MM.1S (cell line): Measurements from ENCODE around the gene RPL27.
"Not testable (repeated sequence)": the region's sequence is repeated elsewhere in the genome, so short reads cannot be mapped to it uniquely, and the experiment has no call there.

ENCODE experiments used
- DNase-seq: peaks from one replicate; pipeline ENCODE4 v3.0.0-alpha.2; 2015
- H2AFZ ChIP-seq: fragments of 300-600 bp; sonication (generic); 2 replicates; pipeline ENCODE4 v1.6.0; 2016; ENCODE audit warnings: antibody characterized with exemption, low read length
- H3F3A ChIP-seq: fragments of 300-600 bp; sonication (generic); 2 replicates; pipeline ENCODE4 v1.6.1; 2016; ENCODE audit warnings: mild to moderate bottlenecking, antibody characterized with exemption, low read length, moderate library complexity, mixed read lengths; ENCODE audit not compliant: insufficient read depth
- H3K27ac ChIP-seq: fragments of 300-600 bp; sonication (generic); 2 replicates; pipeline ENCODE4 v1.5.1; 2016; ENCODE audit warnings: mild to moderate bottlenecking, low read length
- H3K27me3 ChIP-seq: fragments of 300-600 bp; sonication (generic); replicated peaks from 2 replicates; pipeline ENCODE4 v1.6.0; 2016; ENCODE audit warnings: low read length; ENCODE audit not compliant: insufficient read depth
- H3K36me3 ChIP-seq: fragments of 300-600 bp; sonication (generic); replicated peaks from 2 replicates; pipeline ENCODE4 v1.6.1; 2016; ENCODE audit warnings: mild to moderate bottlenecking, low read length, mixed read lengths; ENCODE audit not compliant: insufficient read depth
- H3K4me1 ChIP-seq: fragments of 300-600 bp; sonication (generic); 2 replicates; pipeline ENCODE4 v1.6.1; 2016; ENCODE audit warnings: low read length, mixed read lengths
- H3K4me2 ChIP-seq: fragments of 300-600 bp; sonication (generic); 2 replicates; pipeline ENCODE4 v1.6.0; 2016; ENCODE audit warnings: low read depth, low read length
- H3K4me3 ChIP-seq: fragments of 300-600 bp; sonication (generic); 2 replicates; pipeline ENCODE4 v1.5.1; 2016; ENCODE audit warnings: low read length, mixed read lengths
- H3K79me2 ChIP-seq: fragments of 300-600 bp; sonication (generic); 2 replicates; pipeline ENCODE4 v1.6.1; 2016; ENCODE audit warnings: mixed run types, low read length, mixed read lengths
- H3K9ac ChIP-seq: fragments of 300-600 bp; sonication (generic); 2 replicates; pipeline ENCODE4 v1.6.1; 2016; ENCODE audit warnings: low read length, mixed read lengths
- H3K9me2 ChIP-seq: fragments of 300-600 bp; sonication (generic); replicated peaks from 2 replicates; pipeline ENCODE4 v1.6.1; 2016; ENCODE audit warnings: mild to moderate bottlenecking, low read length, mixed read lengths; ENCODE audit not compliant: insufficient read depth
- H3K9me3 ChIP-seq: fragments of 300-600 bp; sonication (generic); replicated peaks from 2 replicates; pipeline ENCODE4 v1.6.1; 2016; ENCODE audit warnings: mild to moderate bottlenecking, low read length, mixed read lengths; ENCODE audit not compliant: insufficient read depth
- H4K20me1 ChIP-seq: fragments of 300-600 bp; sonication (generic); 2 replicates; pipeline ENCODE4 v1.6.1; 2016; ENCODE audit warnings: mild to moderate bottlenecking, low read length, moderate library complexity, mixed read lengths; ENCODE audit not compliant: insufficient read depth
- CTCF ChIP-seq: fragments of 300-600 bp; sonication (generic); IDR thresholded peaks from 2 replicates; pipeline ENCODE4 v1.5.1; 2016; ENCODE audit warnings: antibody characterized with exemption, low read length, mixed read lengths
- EZH2 ChIP-seq: fragments of 300-600 bp; sonication (generic); optimal IDR thresholded peaks from 2 replicates; pipeline ENCODE3; 2017; ENCODE audit warnings: low read depth, mild to moderate bottlenecking, antibody characterized with exemption, low read length, mixed read lengths
- EZH2phosphoT487 ChIP-seq: fragments of 300-600 bp; sonication (generic); IDR thresholded peaks from 2 replicates; pipeline ENCODE4 v1.6.1; 2018; ENCODE audit warnings: antibody characterized with exemption, low read length

The RPL27 gene

GRCh38 chr17:42992872-42993271 lies 5.3 kb upstream of the RPL27 start:
- H2AFZ ChIP-seq = no peak overlapping the region
- TF ChIP-seq EZH2 = no peak
- no peak for TF ChIP-seq EZH2phosphoT487
- TF ChIP-seq CTCF = no peak
- H3K79me2 ChIP-seq = no peaks in the 10 kb centered on the region
- H3K9ac ChIP-seq = no peak overlapping the region
- H3K9me3 ChIP-seq = no peaks in the 10 kb centered on the region
- H3K9me2 ChIP-seq = no peaks in the 10 kb centered on the region
- H3K4me3 ChIP-seq = no peak overlapping the region
- peaks cover 16% of the 10 kb centered on the region for H3K36me3 ChIP-seq
- H3K27ac ChIP-seq = no peak overlapping the region
- H3F3A ChIP-seq = peaks cover 12% of the 10 kb centered on the region
- DNase-seq = no peak
- H3K27me3 ChIP-seq = no peaks in the 10 kb centered on the region
- H3K4me1 ChIP-seq = peaks cover 8% of the 10 kb centered on the region; the same call in 1 of the 2 replicates
- H3K4me2 ChIP-seq = no peak overlapping the region
- H4K20me1 ChIP-seq = no peaks in the 10 kb centered on the region

- not testable (repeated sequence) for H3K4me2 ChIP-seq, H3K79me2 ChIP-seq, H3K27ac ChIP-seq, H3K9ac ChIP-seq, H2AFZ ChIP-seq, H4K20me1 ChIP-seq, H3K9me3 ChIP-seq, H3K27me3 ChIP-seq, H3K4me1 ChIP-seq, DNase-seq, H3K4me3 ChIP-seq, H3K9me2 ChIP-seq
- peaks cover 20% of the 10 kb centered on the region for H3F3A ChIP-seq
- peaks cover 13% of the 10 kb centered on the region for H3K36me3 ChIP-seq
Measured at GRCh38 chr17:42993913-42994312, 4.3 kb upstream of the RPL27 start.

- H3K4me3 ChIP-seq = peak overlapping the region; percentile 48
- H3K9ac ChIP-seq = peak overlapping the region; percentile 48; the same call in 1 of the 2 replicates
- H3F3A ChIP-seq = peaks cover 42% of the 10 kb centered on the region
- H3K27ac ChIP-seq = peak overlapping the region; percentile 79; the same call in 1 of the 2 replicates
- H3K9me3 ChIP-seq = no peaks in the 10 kb centered on the region
- DNase-seq = peak; percentile 18
- peaks cover 10% of the 10 kb centered on the region for H3K36me3 ChIP-seq
- peaks cover 14% of the 10 kb centered on the region for H3K4me1 ChIP-seq
- H3K4me2 ChIP-seq = peak overlapping the region; percentile 75
- no peak for TF ChIP-seq EZH2
- TF ChIP-seq CTCF = no peak
- no peak for TF ChIP-seq EZH2phosphoT487
- H3K27me3 ChIP-seq = no peaks in the 10 kb centered on the region
- peak overlapping the region; percentile 39 for H2AFZ ChIP-seq
- no peaks in the 10 kb centered on the region for H3K9me2 ChIP-seq
- no peaks in the 10 kb centered on the region for H4K20me1 ChIP-seq
- peaks cover 27% of the 10 kb centered on the region for H3K79me2 ChIP-seq
Measured at GRCh38 chr17:42997390-42997983, 732 bp upstream of the RPL27 start.

DNA sequence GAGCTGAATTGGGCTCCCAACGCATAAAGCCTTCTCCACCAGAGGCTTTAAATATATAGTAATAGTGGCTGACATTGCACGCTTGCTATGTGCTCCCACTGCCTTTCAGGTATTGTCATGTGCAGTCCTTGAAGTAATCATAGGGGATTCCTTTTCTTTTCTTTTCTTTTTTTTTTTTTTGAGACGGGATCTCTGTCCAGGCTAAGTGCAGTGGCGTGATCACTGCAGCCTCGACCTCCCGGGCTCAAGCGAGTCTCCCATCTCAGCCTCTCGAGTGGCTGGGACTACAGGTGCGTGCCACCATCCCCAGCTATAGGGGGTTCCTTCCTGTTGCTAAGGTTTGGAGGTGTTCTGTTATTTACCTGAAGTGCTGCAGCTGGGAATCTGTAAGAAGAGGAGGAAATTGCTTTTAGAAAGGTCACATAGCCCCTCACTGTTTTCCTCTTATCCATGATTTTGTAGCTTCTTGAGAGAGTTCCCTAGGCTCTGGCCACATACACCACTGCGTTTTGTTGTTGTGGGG lies 845 bp downstream of the RPL27 start:
- H3K4me2 ChIP-seq = peak overlapping the region; percentile 68
- H3K27me3 ChIP-seq = no peaks in the 10 kb centered on the region
- no peak overlapping the region for H2AFZ ChIP-seq
- peaks cover 15% of the 10 kb centered on the region for H3K36me3 ChIP-seq
- no peak for TF ChIP-seq EZH2phosphoT487
- no peak for TF ChIP-seq EZH2
- no peak for TF ChIP-seq CTCF
- H3K79me2 ChIP-seq = peaks cover 27% of the 10 kb centered on the region
- H3K9me3 ChIP-seq = no peaks in the 10 kb centered on the region
- H4K20me1 ChIP-seq = 0 out of 2 replicates have a peak, but pooled peaks cover 5% of the 10 kb centered on the region
- peak overlapping the region; percentile 98 for H3K9ac ChIP-seq
- DNase-seq = no peak
- H3K4me3 ChIP-seq = peak overlapping the region; percentile 95
- H3F3A ChIP-seq = peaks cover 56% of the 10 kb centered on the region
- peak overlapping the region; percentile 79 for H3K27ac ChIP-seq
- H3K4me1 ChIP-seq = peaks cover 14% of the 10 kb centered on the region
- no peaks in the 10 kb centered on the region for H3K9me2 ChIP-seq

DNA sequence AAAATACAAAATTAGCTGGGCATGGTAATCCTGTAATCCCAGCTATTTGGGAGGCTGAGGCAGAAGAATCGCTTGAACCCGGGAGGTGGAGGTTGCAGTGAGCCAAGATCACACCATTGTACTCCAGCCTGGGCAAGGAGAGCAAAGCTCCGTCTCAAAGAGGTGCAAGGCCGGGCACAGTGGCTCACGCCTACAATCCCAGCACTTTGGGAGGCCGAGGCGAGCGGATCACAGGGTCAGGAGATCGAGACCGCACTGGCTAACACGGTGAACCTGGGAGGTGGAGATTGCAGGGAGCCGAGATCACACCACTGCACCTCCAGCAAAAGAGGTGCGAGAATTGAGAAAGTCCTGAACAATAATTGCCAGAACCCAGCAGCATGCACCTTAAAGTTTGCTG lies 2.7 kb downstream of the RPL27 start:
- peaks cover 15% of the 10 kb centered on the region for H3K36me3 ChIP-seq
- not testable (repeated sequence) for H3K27ac ChIP-seq, H3K4me3 ChIP-seq, H3K4me2 ChIP-seq, H2AFZ ChIP-seq, H3K9me3 ChIP-seq, H3K9ac ChIP-seq, H3K27me3 ChIP-seq, H4K20me1 ChIP-seq, DNase-seq, H3K9me2 ChIP-seq
- H3F3A ChIP-seq = peaks cover 69% of the 10 kb centered on the region
- peaks cover 14% of the 10 kb centered on the region for H3K4me1 ChIP-seq
- peaks cover 27% of the 10 kb centered on the region for H3K79me2 ChIP-seq
